NCI-H2081 (cell line): ENCODE data around the gene DHRS7B.

Experiments
- DNase-seq, 2 experiments: peaks; one replicate each; lab custom pipeline; 2025; lab: John Stamatoyannopoulos, UW

DHRS7B gene

GRCh38 chr17:21157586-21158370 is 31.0 kb downstream of the DHRS7B start:
- no peak for DNase-seq

GRCh38 chr17:21160401-21160800 is 33.6 kb downstream of the DHRS7B start:
- DNase-seq: no peak

- no peak for DNase-seq
Observed at GRCh38 chr17:21161498-21162393, 35.0 kb downstream of the DHRS7B start.

GRCh38 chr17:21162394-21162775 is 35.6 kb downstream of the DHRS7B start:
- no peak for DNase-seq

- DNase-seq: no peak
Observed at GRCh38 chr17:21163101-21163500, 36.3 kb downstream of the DHRS7B start.

GRCh38 chr17:21164216-21164615 is 37.5 kb downstream of the DHRS7B start:
- DNase-seq: no peak

- DNase-seq: no peak
Observed at GRCh38 chr17:21164620-21165019, 37.9 kb downstream of the DHRS7B start.

- DNase-seq: no peak
Observed at GRCh38 chr17:21165922-21166594, 39.3 kb downstream of the DHRS7B start.

GRCh38 chr17:21166595-21167210 is 39.9 kb downstream of the DHRS7B start:
- DNase-seq: no peak

- DNase-seq: no peak
Observed at GRCh38 chr17:21167303-21167702, 40.5 kb downstream of the DHRS7B start.

- DNase-seq: no peak
Observed at GRCh38 chr17:21168555-21168865, 41.7 kb downstream of the DHRS7B start.

- DNase-seq: no peak
Observed at GRCh38 chr17:21169496-21169895, 42.7 kb downstream of the DHRS7B start.

GRCh38 chr17:21170809-21171208 is 44.0 kb downstream of the DHRS7B start:
- no peak for DNase-seq

GRCh38 chr17:21171309-21171922 is 44.7 kb downstream of the DHRS7B start:
- no peak for DNase-seq

GRCh38 chr17:21171970-21172510 is 45.3 kb downstream of the DHRS7B start:
- no peak for DNase-seq

- DNase-seq: no peak
Observed at GRCh38 chr17:21172846-21173245, 46.1 kb downstream of the DHRS7B start.

GRCh38 chr17:21173543-21173942 is 46.8 kb downstream of the DHRS7B start:
- DNase-seq: no peak

GRCh38 chr17:21174186-21174585 is 47.4 kb downstream of the DHRS7B start:
- no peak for DNase-seq

- DNase-seq: no peak
Observed at GRCh38 chr17:21174713-21175112, 47.9 kb downstream of the DHRS7B start.

GRCh38 chr17:21176773-21177395 is 50.1 kb downstream of the DHRS7B start:
- no peak for DNase-seq

GRCh38 chr17:21177401-21177800 is 50.6 kb downstream of the DHRS7B start:
- no peak for DNase-seq
